Duodenal mucosa (tissue), 2 donors: ENCODE measurements around the gene ZNF777.
"Not testable (repeated sequence)": the region's sequence is repeated elsewhere in the genome, so short reads cannot be mapped to it uniquely, and the experiment has no call there.

Experiments used
- H3K27ac ChIP-seq: one replicate; pipeline ENCODE4 v1.7.0; 2013; ENCODE audit warnings: low read depth, low read length
- H3K27me3 ChIP-seq, 2 donors: one replicate each; pipeline ENCODE4 v1.7.0; 2013; ENCODE audit warnings: low read length in 2 of 2, control low read depth in 1 of 2; ENCODE audit not compliant: insufficient read depth in 2 of 2, control insufficient read depth in 1 of 2
- H3K36me3 ChIP-seq, 2 donors: one replicate each; pipeline ENCODE4 v1.7.0; 2013; ENCODE audit warnings: low read length in 2 of 2, control low read depth in 1 of 2; ENCODE audit not compliant: insufficient read depth in 2 of 2, control insufficient read depth in 1 of 2
- H3K4me1 ChIP-seq, 2 donors: one replicate each; pipeline ENCODE4 v1.7.0; 2013; ENCODE audit warnings: low read length in 2 of 2, control low read depth in 1 of 2; ENCODE audit not compliant: insufficient read depth in 2 of 2, control insufficient read depth in 1 of 2
- H3K4me3 ChIP-seq, 2 donors: one replicate each; pipeline ENCODE4 v1.7.0; 2013; ENCODE audit warnings: low read length in 2 of 2, low read depth in 1 of 2
- H3K9ac ChIP-seq, 2 donors: one replicate each; pipeline ENCODE4 v1.7.0; 2013; ENCODE audit warnings: low read length in 2 of 2, low read depth in 1 of 2
- H3K9me3 ChIP-seq, 2 donors: one replicate each; pipeline ENCODE4 v1.7.0; 2013; ENCODE audit warnings: low read length in 2 of 2, control low read depth in 1 of 2; ENCODE audit not compliant: control insufficient read depth in 1 of 2

ZNF777 gene

DNA sequence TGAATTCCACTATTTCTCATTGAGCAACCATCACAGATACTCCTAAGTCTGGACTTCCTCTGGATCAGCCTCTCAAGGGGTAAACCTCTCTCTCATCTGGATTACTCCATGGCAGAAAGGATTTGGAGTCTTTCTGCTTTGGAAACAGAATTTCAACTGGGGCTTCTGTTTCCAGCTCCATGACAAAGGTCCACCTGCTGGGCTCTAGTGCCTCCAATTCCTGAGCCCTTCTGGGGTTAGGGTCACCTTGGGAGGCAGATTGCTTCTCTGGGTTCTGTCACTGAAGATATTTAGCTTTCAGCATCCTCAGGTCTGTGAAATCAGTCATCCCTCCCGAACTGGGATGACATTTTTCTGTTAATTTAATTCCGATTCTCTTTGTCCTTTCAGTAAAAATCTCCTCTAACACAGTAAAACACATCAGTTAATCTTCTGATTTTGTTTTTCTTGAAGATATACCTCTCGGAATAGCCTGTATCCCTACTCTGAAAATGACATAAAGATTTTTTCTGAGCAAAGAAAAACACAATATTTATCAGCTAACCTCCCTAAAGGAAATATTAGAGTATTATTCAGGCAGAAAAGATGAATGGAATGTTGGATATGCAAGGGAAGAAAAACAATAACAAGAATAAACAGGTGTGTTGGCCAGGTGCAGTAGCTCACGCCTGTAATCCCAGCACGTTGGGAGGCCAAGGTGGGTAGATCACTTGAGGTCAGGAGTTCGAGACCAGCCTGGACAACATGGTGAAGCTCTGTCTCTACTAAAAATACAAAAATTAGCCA, 72.1 kb downstream of the ZNF777 start:
- not testable (repeated sequence) for H3K36me3 ChIP-seq, H3K4me1 ChIP-seq, H3K9ac ChIP-seq, H3K9me3 ChIP-seq, H3K27ac ChIP-seq, H3K4me3 ChIP-seq, H3K27me3 ChIP-seq

- H3K27ac ChIP-seq, H3K9ac ChIP-seq, H3K4me1 ChIP-seq, H3K9me3 ChIP-seq, H3K4me3 ChIP-seq, H3K27me3 ChIP-seq, H3K36me3 ChIP-seq: not testable (repeated sequence)
These were observed 74.3 kb downstream of the ZNF777 start for GRCh38 chr7:149386514-149386913.

- H3K9me3 ChIP-seq = peaks cover 0 to 8% of the 10 kb centered on the region in 2 donors
- H3K9ac ChIP-seq = no peak overlapping the region
- no peak overlapping the region for H3K4me3 ChIP-seq
- no peaks in the 10 kb centered on the region for H3K36me3 ChIP-seq
- H3K27ac ChIP-seq = no peak overlapping the region
- H3K27me3 ChIP-seq = peaks cover 0 to 2% of the 10 kb centered on the region in 2 donors
- H3K4me1 ChIP-seq = no peaks in the 10 kb centered on the region
These were observed 75.5 kb downstream of the ZNF777 start for GRCh38 chr7:149385195-149385950.
